Lower leg skin (tissue), 3 donors: ENCODE results near the gene SFMBT1.

Experiments used
- POLR2A ChIP-seq, 2 donors: fragments of 450-650 bp; IDR thresholded peaks; one replicate each; pipeline ENCODE4 v1.6.1; 2016 to 2017; ENCODE audit warnings: antibody characterized with exemption in 2 of 2, mild to moderate bottlenecking in 1 of 2, moderate library complexity in 1 of 2
- TF ChIP-seq, protein P1 (sequence below), 3 donors: fragments of 450-650 bp; IDR thresholded peaks; one replicate each; pipeline ENCODE4 v1.5.1; 2016; ENCODE audit warnings: antibody characterized with exemption in 3 of 3, mild to moderate bottlenecking in 3 of 3, moderate library complexity in 2 of 3

DNA sequence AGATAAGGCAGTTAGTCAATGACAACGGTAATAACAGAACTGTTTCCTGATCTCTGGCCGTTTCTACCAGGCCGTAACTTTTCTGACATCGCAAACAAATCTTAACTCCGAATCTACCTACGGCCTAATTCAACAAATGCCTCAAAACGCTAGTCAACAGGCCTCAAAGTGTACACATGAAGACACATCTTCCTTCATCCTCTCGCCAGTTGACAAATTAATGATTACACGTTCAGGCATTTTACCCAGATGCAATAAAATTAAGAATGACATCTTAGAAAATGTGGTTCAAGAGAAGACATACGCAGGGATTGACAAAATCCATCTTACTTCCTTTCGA is 1.5 kb downstream of the SFMBT1 start:
- TF ChIP-seq, protein P1, sequence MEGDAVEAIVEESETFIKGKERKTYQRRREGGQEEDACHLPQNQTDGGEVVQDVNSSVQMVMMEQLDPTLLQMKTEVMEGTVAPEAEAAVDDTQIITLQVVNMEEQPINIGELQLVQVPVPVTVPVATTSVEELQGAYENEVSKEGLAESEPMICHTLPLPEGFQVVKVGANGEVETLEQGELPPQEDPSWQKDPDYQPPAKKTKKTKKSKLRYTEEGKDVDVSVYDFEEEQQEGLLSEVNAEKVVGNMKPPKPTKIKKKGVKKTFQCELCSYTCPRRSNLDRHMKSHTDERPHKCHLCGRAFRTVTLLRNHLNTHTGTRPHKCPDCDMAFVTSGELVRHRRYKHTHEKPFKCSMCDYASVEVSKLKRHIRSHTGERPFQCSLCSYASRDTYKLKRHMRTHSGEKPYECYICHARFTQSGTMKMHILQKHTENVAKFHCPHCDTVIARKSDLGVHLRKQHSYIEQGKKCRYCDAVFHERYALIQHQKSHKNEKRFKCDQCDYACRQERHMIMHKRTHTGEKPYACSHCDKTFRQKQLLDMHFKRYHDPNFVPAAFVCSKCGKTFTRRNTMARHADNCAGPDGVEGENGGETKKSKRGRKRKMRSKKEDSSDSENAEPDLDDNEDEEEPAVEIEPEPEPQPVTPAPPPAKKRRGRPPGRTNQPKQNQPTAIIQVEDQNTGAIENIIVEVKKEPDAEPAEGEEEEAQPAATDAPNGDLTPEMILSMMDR (IDR thresholded peaks at IDR 0.05): no peak
- TF ChIP-seq POLR2A (IDR thresholded peaks at IDR 0.05): no peak
